GM19099 (cell line): Measurements from ENCODE around the gene CISH.
A peak's percentile ranks its signal among the peaks of the same experiment; 100 is the strongest.

Experiments
- POLR2A ChIP-seq: IDR thresholded peaks from 3 replicates; pipeline ENCODE4 v1.6.1; 2011; ENCODE audit warnings: low read depth; ENCODE audit not compliant: insufficient read length; ENCODE audit errors: extremely low read depth

Gene CISH, protein sequence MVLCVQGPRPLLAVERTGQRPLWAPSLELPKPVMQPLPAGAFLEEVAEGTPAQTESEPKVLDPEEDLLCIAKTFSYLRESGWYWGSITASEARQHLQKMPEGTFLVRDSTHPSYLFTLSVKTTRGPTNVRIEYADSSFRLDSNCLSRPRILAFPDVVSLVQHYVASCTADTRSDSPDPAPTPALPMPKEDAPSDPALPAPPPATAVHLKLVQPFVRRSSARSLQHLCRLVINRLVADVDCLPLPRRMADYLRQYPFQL

DNA sequence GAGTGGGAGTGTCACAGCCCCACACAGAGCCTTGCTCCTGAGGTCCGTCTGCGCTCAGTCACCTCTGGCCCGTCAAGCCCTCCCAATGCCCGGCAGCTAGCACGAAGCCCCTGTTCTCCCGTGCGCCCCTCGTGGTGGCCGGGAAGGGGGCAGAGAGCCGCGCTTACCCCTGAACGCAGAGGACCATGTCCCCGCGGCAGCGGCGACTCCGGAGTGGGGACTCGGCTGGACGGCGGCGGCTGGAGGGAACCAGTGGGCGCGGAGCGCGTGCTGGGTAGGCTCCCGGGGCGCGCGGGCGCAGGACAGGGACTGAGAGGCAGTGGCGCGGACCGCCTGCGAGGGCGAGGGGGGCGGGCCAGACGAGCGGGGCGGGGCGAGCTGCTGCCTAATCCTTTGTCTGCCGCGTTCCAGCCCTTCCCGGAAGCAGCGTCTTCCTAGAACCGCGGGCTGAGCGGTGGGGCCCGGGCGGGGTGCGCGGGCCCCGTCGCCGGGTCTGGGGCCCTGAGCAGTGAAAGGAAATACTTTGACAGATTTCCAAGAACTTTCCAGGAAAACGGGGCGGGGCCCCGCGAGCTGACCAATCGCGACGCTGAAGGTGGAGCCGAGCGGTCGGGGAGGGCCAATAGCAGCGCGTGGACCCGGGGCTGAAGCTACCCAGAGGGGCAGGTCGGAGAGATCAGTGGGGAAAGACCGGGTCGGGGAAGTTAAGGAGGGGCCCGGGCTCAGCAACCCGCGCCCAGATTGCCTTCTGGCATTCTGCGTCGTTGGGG is at the start of gene CISH:
TSS of gene CISH (minus strand) at position 311 of the 770 bp plus-strand sequence. CDS start at position 187, 124 bp downstream.
- TF ChIP-seq POLR2A: peak; percentile 76

DNA sequence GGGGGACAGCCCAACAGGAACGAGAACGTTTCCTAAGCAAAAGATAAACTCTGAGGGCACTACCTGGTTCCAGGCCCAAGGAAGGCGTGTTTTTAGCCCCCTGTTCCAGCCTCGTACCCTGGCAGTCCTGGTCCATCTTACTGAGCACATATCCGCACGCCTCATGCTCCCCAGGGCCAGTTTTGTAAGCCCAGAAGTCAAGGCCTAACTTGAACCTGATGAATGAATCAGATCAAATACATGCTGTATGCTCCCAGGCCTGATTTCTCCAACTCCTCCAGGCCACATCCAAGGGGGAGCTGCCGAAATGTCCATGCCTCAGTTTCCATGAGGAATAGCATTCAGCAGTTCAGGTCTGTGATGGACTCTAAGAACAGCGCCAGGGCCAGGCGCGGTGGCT is 48.8 kb upstream of the CISH start:
- no peak for TF ChIP-seq POLR2A

DNA sequence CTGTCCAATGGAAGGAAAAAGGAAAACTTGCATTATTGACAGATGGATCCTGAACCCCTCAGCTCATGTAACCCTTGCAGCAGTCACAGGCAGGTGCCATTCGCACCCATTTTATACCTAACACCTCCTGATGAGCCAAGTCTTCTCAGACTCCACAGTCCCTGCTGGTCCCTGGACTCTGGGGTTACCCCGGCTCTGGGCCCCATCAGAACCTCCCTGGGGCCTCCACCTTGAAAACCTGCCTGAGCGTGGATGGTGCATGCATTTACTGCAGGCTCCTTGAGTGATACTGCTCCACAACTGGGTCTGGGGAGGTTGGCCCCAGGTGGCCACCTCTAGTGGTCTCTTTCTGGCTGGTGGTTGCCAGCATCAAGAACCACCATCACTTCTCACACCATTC is 47.3 kb upstream of the CISH start:
- TF ChIP-seq POLR2A: no peak

GRCh38 chr3:50658416-50658815 is 46.8 kb upstream of the CISH start:
- TF ChIP-seq POLR2A: no peak

GRCh38 chr3:50657816-50658215 is 46.2 kb upstream of the CISH start:
- TF ChIP-seq POLR2A: no peak

DNA sequence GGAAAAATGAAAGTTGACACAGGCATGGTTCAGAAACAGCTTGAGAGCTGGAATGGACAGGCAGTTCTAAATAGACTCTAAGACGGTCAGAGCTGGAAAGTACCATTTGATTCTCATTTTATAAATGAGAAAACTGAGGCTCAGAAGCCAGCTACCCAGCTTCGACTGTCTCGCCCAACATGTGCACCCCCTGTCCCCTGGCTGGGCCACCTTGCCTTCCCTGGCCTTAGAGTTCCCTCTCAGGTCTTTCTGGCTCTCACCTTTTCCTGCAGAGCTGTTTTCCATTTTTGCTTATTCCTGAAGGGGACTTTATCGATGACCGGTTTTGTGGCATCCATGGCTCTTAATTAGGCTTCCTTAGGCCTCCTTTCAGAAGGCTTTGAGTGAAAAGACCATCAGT is 45.8 kb upstream of the CISH start:
- no peak for TF ChIP-seq POLR2A

- no peak for TF ChIP-seq POLR2A
Measured at GRCh38 chr3:50656417-50657195, 45.0 kb upstream of the CISH start.

DNA sequence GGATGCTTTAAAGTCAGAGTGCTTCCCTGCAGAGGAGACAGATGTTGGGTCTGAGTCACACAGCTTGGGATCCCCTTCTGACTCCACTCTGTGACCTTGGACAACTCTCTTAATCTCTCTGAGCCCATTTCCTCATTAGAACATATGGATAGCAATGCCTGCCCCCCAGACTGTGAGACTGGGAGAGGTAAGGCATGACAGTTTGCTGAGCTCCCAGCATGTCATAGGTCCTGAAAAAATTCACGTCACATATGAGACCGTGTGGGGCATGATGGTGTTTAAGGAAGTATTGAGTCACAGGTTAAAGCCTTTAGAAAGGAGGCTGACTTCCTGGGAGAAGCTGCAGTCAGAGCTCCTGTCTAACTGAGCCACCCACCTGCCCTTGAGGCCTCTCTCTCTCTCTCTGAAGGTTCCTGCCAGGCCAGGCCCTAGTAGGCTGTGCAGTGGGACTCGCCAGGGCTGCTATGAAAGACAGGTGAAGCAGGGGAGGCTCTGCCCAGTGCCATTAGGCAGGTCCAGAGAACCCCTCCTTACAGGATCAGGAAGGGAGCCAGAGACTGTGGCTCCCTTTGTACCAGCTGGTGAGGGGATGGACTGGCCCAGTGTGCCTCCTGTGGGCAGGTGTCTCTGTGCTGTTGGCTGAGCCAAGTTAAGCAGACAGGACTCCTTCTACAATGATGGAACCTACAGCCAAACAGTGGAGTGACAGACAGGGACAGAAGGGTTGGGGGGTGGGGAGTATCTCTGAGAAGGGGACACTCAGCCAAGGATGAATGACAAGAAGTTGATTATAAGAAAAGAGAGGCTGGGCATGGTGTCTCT is 43.6 kb upstream of the CISH start:
- TF ChIP-seq POLR2A: no peak

- no peak for TF ChIP-seq POLR2A
Measured at GRCh38 chr3:50653937-50654595, 42.5 kb upstream of the CISH start.

DNA sequence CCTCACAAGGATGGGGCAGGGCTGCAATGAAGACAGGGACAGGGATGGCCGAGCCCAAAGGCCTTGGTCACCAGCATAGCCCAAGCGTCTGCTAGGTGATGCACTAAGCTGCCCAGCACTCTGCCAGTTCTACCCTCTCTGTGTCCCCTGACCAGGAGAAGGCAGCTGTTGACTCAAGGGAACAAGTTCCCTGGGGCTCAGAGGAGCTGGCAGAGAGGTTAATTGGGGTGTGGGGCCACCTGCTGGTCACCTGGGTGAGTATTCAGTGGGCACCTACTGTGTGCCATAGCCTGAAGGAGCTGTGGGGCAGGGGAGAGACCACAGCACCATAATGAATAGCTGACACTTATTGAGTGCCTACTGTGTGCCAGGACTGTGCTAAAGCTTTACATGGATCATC is 41.1 kb upstream of the CISH start:
- no peak for TF ChIP-seq POLR2A

DNA sequence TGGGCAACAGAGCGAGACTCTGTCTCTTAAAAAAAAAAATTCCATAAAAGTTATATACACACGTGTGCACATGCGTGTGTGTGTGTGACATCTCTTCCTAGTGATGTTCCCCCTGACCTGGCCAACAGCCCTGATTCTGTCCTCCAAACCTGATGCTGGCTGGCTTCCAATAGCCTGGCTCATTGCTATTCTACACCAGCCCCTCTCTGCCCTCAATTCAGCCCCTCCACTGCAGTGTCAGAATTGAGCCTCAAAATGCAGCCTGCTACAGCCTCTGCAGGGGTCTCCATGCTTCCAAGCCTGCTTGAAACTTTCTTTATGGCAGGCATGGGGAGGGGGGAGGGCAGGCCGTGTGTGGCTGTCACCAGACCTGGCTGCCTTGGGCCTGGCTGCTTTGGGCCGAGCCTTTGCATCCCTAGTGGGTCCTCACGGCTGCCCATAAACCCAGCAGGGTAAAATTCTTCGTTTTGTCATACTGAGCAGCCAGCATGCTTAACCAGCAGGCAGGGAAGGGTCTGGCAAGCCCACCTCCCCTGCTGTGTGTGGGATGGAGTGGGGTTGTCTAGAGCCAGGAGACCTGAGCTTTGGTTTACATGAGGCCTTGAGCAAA is 40.5 kb upstream of the CISH start:
- no peak for TF ChIP-seq POLR2A

GRCh38 chr3:50651445-50651844 is 39.9 kb upstream of the CISH start:
- no peak for TF ChIP-seq POLR2A

DNA sequence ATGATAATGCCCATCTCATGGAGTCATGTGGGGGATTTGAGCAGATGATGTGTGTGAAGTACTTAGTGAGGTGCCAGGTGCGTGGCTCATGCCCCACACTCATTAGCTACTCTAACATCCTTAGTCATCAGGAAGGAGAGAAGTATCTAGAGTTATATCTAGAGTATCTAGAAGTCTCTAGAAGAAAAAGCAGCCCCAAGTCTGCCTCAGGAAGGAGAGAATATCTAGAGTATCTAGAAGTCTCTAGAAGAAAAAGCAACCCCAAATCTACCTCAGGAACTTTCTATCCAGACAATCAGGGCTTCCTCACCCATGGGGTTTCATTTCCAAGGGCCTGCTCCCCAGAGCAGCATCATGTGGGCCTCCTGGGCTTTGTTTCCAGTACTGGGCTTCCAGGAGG is 38.4 kb upstream of the CISH start:
- no peak for TF ChIP-seq POLR2A

- no peak for TF ChIP-seq POLR2A
Measured at GRCh38 chr3:50649451-50649931, 37.9 kb upstream of the CISH start.
